ENCODE data around the gene SMNDC1.

DNA sequence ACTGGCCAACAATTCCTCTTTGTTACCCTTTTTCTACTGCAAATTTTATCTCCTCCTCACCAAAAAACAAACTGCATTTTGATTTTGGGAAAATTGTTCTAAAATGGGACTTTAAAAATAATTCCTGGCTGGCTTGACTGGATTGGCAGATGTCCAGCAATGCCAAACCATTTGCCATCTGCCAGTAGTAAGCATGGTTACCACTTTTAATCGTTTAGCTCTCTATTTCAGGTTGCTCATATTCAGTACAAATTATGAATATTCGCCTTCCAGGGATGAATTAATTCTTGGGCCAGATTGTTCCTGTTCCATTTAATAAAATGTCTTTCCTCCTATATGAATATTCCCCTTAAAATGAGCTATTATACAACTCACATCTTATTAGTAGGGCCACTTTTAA, 35.7 kb downstream of the SMNDC1 start:
- TF ChIP-seq, protein P1, sequence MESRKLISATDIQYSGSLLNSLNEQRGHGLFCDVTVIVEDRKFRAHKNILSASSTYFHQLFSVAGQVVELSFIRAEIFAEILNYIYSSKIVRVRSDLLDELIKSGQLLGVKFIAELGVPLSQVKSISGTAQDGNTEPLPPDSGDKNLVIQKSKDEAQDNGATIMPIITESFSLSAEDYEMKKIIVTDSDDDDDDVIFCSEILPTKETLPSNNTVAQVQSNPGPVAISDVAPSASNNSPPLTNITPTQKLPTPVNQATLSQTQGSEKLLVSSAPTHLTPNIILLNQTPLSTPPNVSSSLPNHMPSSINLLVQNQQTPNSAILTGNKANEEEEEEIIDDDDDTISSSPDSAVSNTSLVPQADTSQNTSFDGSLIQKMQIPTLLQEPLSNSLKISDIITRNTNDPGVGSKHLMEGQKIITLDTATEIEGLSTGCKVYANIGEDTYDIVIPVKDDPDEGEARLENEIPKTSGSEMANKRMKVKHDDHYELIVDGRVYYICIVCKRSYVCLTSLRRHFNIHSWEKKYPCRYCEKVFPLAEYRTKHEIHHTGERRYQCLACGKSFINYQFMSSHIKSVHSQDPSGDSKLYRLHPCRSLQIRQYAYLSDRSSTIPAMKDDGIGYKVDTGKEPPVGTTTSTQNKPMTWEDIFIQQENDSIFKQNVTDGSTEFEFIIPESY (IDR thresholded peaks at IDR 0.05): no peak
- TF ChIP-seq TAF1 (conservative IDR thresholded peaks at IDR 0.05): no peak
- TF ChIP-seq, protein P2, sequence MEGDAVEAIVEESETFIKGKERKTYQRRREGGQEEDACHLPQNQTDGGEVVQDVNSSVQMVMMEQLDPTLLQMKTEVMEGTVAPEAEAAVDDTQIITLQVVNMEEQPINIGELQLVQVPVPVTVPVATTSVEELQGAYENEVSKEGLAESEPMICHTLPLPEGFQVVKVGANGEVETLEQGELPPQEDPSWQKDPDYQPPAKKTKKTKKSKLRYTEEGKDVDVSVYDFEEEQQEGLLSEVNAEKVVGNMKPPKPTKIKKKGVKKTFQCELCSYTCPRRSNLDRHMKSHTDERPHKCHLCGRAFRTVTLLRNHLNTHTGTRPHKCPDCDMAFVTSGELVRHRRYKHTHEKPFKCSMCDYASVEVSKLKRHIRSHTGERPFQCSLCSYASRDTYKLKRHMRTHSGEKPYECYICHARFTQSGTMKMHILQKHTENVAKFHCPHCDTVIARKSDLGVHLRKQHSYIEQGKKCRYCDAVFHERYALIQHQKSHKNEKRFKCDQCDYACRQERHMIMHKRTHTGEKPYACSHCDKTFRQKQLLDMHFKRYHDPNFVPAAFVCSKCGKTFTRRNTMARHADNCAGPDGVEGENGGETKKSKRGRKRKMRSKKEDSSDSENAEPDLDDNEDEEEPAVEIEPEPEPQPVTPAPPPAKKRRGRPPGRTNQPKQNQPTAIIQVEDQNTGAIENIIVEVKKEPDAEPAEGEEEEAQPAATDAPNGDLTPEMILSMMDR (IDR thresholded peaks at IDR 0.05; ENCODE audit: low read depth, low read length, missing input control): no peak
- TF ChIP-seq, protein P3, sequence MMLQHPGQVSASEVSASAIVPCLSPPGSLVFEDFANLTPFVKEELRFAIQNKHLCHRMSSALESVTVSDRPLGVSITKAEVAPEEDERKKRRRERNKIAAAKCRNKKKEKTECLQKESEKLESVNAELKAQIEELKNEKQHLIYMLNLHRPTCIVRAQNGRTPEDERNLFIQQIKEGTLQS (IDR thresholded peaks at IDR 0.05): no peak
- TF ChIP-seq, protein P4, sequence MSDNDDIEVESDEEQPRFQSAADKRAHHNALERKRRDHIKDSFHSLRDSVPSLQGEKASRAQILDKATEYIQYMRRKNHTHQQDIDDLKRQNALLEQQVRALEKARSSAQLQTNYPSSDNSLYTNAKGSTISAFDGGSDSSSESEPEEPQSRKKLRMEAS (IDR thresholded peaks at IDR 0.05): no peak
- TF ChIP-seq, protein P5, sequence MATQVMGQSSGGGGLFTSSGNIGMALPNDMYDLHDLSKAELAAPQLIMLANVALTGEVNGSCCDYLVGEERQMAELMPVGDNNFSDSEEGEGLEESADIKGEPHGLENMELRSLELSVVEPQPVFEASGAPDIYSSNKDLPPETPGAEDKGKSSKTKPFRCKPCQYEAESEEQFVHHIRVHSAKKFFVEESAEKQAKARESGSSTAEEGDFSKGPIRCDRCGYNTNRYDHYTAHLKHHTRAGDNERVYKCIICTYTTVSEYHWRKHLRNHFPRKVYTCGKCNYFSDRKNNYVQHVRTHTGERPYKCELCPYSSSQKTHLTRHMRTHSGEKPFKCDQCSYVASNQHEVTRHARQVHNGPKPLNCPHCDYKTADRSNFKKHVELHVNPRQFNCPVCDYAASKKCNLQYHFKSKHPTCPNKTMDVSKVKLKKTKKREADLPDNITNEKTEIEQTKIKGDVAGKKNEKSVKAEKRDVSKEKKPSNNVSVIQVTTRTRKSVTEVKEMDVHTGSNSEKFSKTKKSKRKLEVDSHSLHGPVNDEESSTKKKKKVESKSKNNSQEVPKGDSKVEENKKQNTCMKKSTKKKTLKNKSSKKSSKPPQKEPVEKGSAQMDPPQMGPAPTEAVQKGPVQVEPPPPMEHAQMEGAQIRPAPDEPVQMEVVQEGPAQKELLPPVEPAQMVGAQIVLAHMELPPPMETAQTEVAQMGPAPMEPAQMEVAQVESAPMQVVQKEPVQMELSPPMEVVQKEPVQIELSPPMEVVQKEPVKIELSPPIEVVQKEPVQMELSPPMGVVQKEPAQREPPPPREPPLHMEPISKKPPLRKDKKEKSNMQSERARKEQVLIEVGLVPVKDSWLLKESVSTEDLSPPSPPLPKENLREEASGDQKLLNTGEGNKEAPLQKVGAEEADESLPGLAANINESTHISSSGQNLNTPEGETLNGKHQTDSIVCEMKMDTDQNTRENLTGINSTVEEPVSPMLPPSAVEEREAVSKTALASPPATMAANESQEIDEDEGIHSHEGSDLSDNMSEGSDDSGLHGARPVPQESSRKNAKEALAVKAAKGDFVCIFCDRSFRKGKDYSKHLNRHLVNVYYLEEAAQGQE (IDR thresholded peaks at IDR 0.05): no peak

Data from liver (tissue), 3 donors.